NB4 (cell line): ENCODE data around the gene CNNM1.

Experiments used
- CTCF ChIP-seq: IDR thresholded peaks from one replicate; pipeline ENCODE4 v1.5.1; 2012; ENCODE audit warnings: low read depth, low read length
- POLR2A ChIP-seq: IDR thresholded peaks from 2 replicates; pipeline ENCODE4 v1.6.1; 2011; ENCODE audit warnings: mild to moderate bottlenecking; ENCODE audit not compliant: insufficient read length; ENCODE audit errors: extremely low read depth
- TF ChIP-seq, protein P1 (sequence below): IDR thresholded peaks from 2 replicates; pipeline ENCODE4 v1.6.1; 2011; ENCODE audit warnings: low read depth, low read length

GRCh38 chr10:99312501-99312900, 16.7 kb upstream of the CNNM1 start:
- TF ChIP-seq CTCF (no peak), POLR2A (no peak)
- TF ChIP-seq, protein P1, sequence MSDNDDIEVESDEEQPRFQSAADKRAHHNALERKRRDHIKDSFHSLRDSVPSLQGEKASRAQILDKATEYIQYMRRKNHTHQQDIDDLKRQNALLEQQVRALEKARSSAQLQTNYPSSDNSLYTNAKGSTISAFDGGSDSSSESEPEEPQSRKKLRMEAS, result no peak
